Fibroblast of lung (primary cell): ENCODE results near the gene SPTBN1.

Source experiments
- EZH2 ChIP-seq: IDR thresholded peaks from 2 replicates; pipeline ENCODE4 v1.5.1; 2012; ENCODE audit warnings: low read length, control low read depth, mild to moderate bottlenecking; ENCODE audit errors: missing control alignments
- TF ChIP-seq, protein P1 (sequence below), 2 donors: IDR thresholded peaks in 1 of 2; conservative IDR thresholded peaks in 1 of 2; 1 replicate in 1 of 2; 2 replicates in 1 of 2; pipeline ENCODE4 v1.5.1; 2011 to 2012; ENCODE audit warnings: low read length in 2 of 2, control low read depth in 1 of 2, inconsistent platforms in 1 of 2, low read depth in 1 of 2, mild to moderate bottlenecking in 1 of 2

DNA sequence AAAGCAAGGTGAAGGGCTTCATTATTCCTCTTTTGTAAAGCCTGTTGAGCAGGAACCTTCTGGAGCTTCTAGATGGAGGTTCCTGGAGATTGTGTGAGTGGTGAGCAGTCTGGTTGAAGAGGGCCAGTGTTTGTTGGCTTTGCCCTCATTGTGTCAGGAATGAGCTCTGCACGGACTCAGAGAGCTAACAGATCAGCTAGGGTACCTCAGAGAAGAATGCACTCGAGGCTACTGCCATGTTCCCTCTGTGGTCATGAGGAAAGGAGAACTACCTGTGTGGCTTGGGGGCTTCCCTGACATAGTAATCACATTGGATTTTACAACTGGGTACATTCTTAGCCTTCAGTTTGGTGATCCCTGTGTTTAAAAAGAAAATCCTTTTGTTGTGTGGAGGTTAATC is 46.6 kb downstream of the SPTBN1 start:
- TF ChIP-seq, protein P1, sequence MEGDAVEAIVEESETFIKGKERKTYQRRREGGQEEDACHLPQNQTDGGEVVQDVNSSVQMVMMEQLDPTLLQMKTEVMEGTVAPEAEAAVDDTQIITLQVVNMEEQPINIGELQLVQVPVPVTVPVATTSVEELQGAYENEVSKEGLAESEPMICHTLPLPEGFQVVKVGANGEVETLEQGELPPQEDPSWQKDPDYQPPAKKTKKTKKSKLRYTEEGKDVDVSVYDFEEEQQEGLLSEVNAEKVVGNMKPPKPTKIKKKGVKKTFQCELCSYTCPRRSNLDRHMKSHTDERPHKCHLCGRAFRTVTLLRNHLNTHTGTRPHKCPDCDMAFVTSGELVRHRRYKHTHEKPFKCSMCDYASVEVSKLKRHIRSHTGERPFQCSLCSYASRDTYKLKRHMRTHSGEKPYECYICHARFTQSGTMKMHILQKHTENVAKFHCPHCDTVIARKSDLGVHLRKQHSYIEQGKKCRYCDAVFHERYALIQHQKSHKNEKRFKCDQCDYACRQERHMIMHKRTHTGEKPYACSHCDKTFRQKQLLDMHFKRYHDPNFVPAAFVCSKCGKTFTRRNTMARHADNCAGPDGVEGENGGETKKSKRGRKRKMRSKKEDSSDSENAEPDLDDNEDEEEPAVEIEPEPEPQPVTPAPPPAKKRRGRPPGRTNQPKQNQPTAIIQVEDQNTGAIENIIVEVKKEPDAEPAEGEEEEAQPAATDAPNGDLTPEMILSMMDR (conservative IDR thresholded peaks at IDR 0.05 in 1 of 2, IDR thresholded peaks at IDR 0.05 in 1 of 2; ENCODE audit: low read depth in 1 of 2, low read length in 2 of 2) = no peak
- TF ChIP-seq EZH2 = no peak
